A549 (cell line): ENCODE data around the gene SUPT20HL2. TPM values are rescaled to one million over a fixed set of nuclear protein-coding genes. Genes with fewer than 3 reads are reported as not detected.
A peak's percentile ranks its signal among the peaks of the same experiment; 100 is the strongest.

Source experiments
- ATAC-seq, 2 experiments: fragments of 200-7000 bp in 1 of 2; fragments of >200 bp in 1 of 2; cut with Nextera tagmentation in 1 of 2; cut with Tn5 transposase in 1 of 2; 3 replicates each; pipeline versions ENCODE4 v1.8.0 to v1.9.1; 2018 to 2020; ENCODE audit warnings: mild to moderate bottlenecking in 1 of 2, moderate library complexity in 1 of 2
- CTCF ChIA-PET: fragments of 300-600 bp; sonication (Branson Sonifier 250); formaldehyde crosslinking; extraction: SDS; loops from one replicate; lab custom pipeline; 2021; ENCODE audit warnings: antibody characterized with exemption, inconsistent platforms; lab: Yijun Ruan, JAX
- POLR2A ChIA-PET: fragments of 350-600 bp; formaldehyde crosslinking; extraction: SDS; loops from one replicate; lab custom pipeline; 2021; ENCODE audit warnings: antibody characterized with exemption, inconsistent platforms; lab: Yijun Ruan, JAX
- DNase-seq, 2 experiments: peaks; one replicate each; pipeline versions ENCODE4 v3.0.0 to v3.0.0-alpha.2; 2011 to 2016; ENCODE audit warnings: low read depth in 1 of 2, low spot score in 1 of 2
- FAIRE-seq: peaks from 2 replicates; lab custom pipeline; 2011; peaks lifted over from hg19 to GRCh38; lab: Jason Lieb, UNC
- H3K27ac ChIP-seq, 2 experiments: fragments of >200 bp; sonication (Bioruptor Twin); formaldehyde crosslinking; 3 replicates each; pipeline ENCODE4 v1.5.1; 2016 to 2017
- H3K4me1 ChIP-seq: fragments of >200 bp; sonication (Bioruptor Twin); formaldehyde crosslinking; 3 replicates; pipeline ENCODE4 v1.6.1; 2016
- H3K4me2 ChIP-seq: fragments of >200 bp; sonication (Bioruptor Twin); formaldehyde crosslinking; 3 replicates; pipeline ENCODE4 v1.6.1; 2016
- H3K4me3 ChIP-seq: fragments of >200 bp; sonication (Bioruptor Twin); formaldehyde crosslinking; 3 replicates; pipeline ENCODE4 v1.5.1; 2016
- H3K9me3 ChIP-seq: fragments of >200 bp; sonication (Bioruptor Twin); formaldehyde crosslinking; 3 replicates; pipeline ENCODE4 v1.6.1; 2016
- CBX2 ChIP-seq: fragments of 200-600 bp; sonication (generic); IDR thresholded peaks from 2 replicates; pipeline ENCODE4 v1.6.1; 2016; ENCODE audit warnings: low read depth, mild to moderate bottlenecking, borderline replicate concordance
- CBX8 ChIP-seq: fragments of 200-600 bp; sonication (generic); IDR thresholded peaks from 2 replicates; pipeline ENCODE4 v1.6.1; 2016
- EHF ChIP-seq: fragments of 250-450 bp; sonication (Bioruptor Pico); IDR thresholded peaks from 2 replicates; pipeline ENCODE4 v1.5.0; 2020; ENCODE audit warnings: mild to moderate bottlenecking
- EP300 ChIP-seq, 2 experiments: fragments of >200 bp; sonication (Bioruptor Twin); formaldehyde crosslinking; IDR thresholded peaks; 2 replicates in 1 of 2; 3 replicates in 1 of 2; pipeline ENCODE4 v1.6.1; 2016 to 2017
- ESRRA ChIP-seq: fragments of 150-350 bp; IDR thresholded peaks from 2 replicates; pipeline ENCODE4 v1.6.1; 2014; ENCODE audit warnings: mild to moderate bottlenecking, low read length, borderline replicate concordance
- FOXS1 ChIP-seq: fragments of 250-450 bp; sonication (Bioruptor Pico); IDR thresholded peaks from 2 replicates; pipeline ENCODE4 v1.5.0; 2020; ENCODE audit warnings: mild to moderate bottlenecking, moderate library complexity
- HEYL ChIP-seq: fragments of 250-450 bp; sonication (Bioruptor Pico); IDR thresholded peaks from 2 replicates; pipeline ENCODE4 v1.8.0; 2021; ENCODE audit warnings: mild to moderate bottlenecking, moderate library complexity
- HOXA7 ChIP-seq: fragments of 250-450 bp; sonication (Bioruptor Pico); IDR thresholded peaks from 2 replicates; pipeline ENCODE4 v1.5.0; 2020; ENCODE audit warnings: mild to moderate bottlenecking, moderate library complexity
- HOXB13 ChIP-seq: fragments of 250-450 bp; sonication (Bioruptor Pico); IDR thresholded peaks from 2 replicates; pipeline ENCODE4 v1.5.0; 2020; ENCODE audit warnings: low read depth, mild to moderate bottlenecking, moderate library complexity
- HOXB5 ChIP-seq: fragments of 250-450 bp; sonication (Bioruptor Pico); IDR thresholded peaks from 2 replicates; pipeline ENCODE4 v1.5.0; 2020; ENCODE audit warnings: mild to moderate bottlenecking, moderate library complexity
- JUN ChIP-seq, 2 experiments: fragments of >200 bp; sonication (Bioruptor Twin); formaldehyde crosslinking; IDR thresholded peaks; 2 replicates in 1 of 2; 3 replicates in 1 of 2; pipeline ENCODE4 v1.6.1; 2016 to 2017
- KDM5A ChIP-seq: fragments of 200-600 bp; sonication (generic); IDR thresholded peaks from 2 replicates; pipeline ENCODE4 v1.6.1; 2016; ENCODE audit warnings: antibody characterized with exemption, mild to moderate bottlenecking
- MAFK ChIP-seq: fragments of 450-650 bp; IDR thresholded peaks from 2 replicates; pipeline ENCODE4 v1.6.1; 2014; ENCODE audit not compliant: partially characterized antibody
- PHF8 ChIP-seq: fragments of 200-600 bp; sonication (generic); IDR thresholded peaks from 2 replicates; pipeline ENCODE4 v1.6.1; 2016; ENCODE audit warnings: low read depth, mild to moderate bottlenecking, antibody characterized with exemption, moderate library complexity, borderline replicate concordance
- RCOR1 ChIP-seq: fragments of 150-350 bp; IDR thresholded peaks from 2 replicates; pipeline ENCODE4 v1.6.1; 2014; ENCODE audit warnings: antibody characterized with exemption, low read length, low read depth
- TFCP2L1 ChIP-seq: fragments of 250-450 bp; sonication (Bioruptor Pico); IDR thresholded peaks from 2 replicates; pipeline ENCODE4 v1.5.0; 2021; ENCODE audit warnings: mild to moderate bottlenecking
- ZNF302 ChIP-seq: fragments of 250-450 bp; sonication (Bioruptor Pico); IDR thresholded peaks from 2 replicates; pipeline ENCODE4 v1.9.0; 2021; ENCODE audit warnings: inconsistent platforms, mild to moderate bottlenecking, moderate library complexity
- WGBS: methylation state at CpG from one replicate; pipeline ENCODE4 v1.1.6; 2017; ENCODE audit errors: missing lambda C conversion rate; 5-methylcytosine and 5-hydroxymethylcytosine counted together
- polyA plus RNA-seq, 4 experiments: library from polyadenylated mRNA; depleted of rRNA in 3 of 4; stranded (reverse); fragments of >200 nt; fragmentation: RNase III in 1 of 4; extraction: RNeasy Plus Mini Kit Qiagen cat#74134 plus additional on column Dnase treatment in 1 of 4; gene quantifications; 2 replicates in 3 of 4; 3 replicates in 1 of 4; pipeline ENCODE4 v1.2.3, GENCODE V29; 2011 to 2017
- TF ChIP-seq, protein P1 (sequence below): fragments of 200-600 bp; sonication (generic); IDR thresholded peaks from 2 replicates; pipeline ENCODE4 v1.6.1; 2016; ENCODE audit warnings: antibody characterized with exemption, mild to moderate bottlenecking, moderate library complexity
- TF ChIP-seq, protein P2 (sequence below): fragments of >200 bp; sonication (Bioruptor Twin); formaldehyde crosslinking; IDR thresholded peaks from 3 replicates; pipeline ENCODE4 v1.6.1; 2016

The SUPT20HL2 gene
- polyA plus RNA-seq, 2 of the 4 experiments (the other 2 are of a cell fraction), result not detected

DNA sequence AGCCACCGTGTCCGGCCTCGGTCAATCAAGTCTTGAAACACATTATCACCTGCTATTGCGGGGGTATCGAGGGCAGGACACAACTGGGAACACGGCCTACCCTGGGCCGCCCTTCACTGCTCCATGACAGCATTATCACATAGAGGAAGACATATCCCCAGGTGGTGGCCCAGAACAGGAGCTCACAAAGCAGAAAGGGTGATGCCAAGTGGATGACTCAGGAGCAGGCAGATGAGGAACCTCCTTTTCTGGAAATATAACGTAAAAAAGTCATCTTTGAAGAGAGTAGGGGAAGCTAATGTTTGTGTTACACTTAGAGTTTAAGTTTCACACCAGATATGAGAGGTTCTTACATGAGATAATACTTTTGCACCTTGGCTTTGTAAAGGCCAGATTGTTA, 41.2 kb upstream of the SUPT20HL2 start:
- Histone ChIP-seq H3K4me2 (no peak overlapping the region), H3K4me3 (no peak overlapping the region), H3K9me3 (no peaks in the 10 kb centered on the region), H3K4me1 (no peaks in the 10 kb centered on the region), H3K27ac (no peak overlapping the region)
- CTCF ChIA-PET, result interaction anchor here (0.9 kb wide), 1 partner anchor 16 kb away, joined by 3 read pairs; no protein-coding TSS in a partner anchor
- ATAC-seq (no peak), FAIRE-seq (no peak), DNase-seq (no peak)
- TF ChIP-seq RCOR1, result no peak
- TF ChIP-seq CBX2, result no peak
- TF ChIP-seq CBX8, result no peak
- TF ChIP-seq EP300 (IDR thresholded peaks at IDR 0.05), result no peak
- TF ChIP-seq PHF8, result no peak
- TF ChIP-seq HOXB13, result no peak
- no peak for TF ChIP-seq FOXS1
- POLR2A ChIA-PET, result no interaction called here
- 93% methylated on average over 8 of the region's 8 CpGs for WGBS

DNA sequence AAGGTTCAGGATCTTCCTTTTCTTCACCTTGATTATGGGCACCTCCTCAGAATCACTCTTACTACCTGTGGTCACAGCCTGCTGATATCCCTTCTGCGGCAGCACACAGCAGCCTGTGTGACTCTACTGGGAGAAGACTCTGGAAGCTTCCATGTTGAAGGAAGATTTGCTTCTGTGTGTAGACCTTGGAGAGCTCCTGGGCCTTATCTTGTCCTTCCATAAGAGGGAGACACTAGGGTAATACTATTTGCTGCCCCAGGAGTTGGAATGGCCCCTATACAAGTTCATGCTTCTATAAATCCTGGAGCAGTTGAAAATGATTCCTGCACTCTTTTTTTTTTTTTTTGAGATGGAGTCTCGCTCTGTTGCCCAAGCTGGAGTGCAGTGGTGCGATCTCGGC, 36.3 kb upstream of the SUPT20HL2 start:
- ChIA-PET POLR2A (no interaction called here), CTCF (no interaction called here)
- 89% methylated on average over 4 of the region's 4 CpGs for WGBS
- H3K4me3 ChIP-seq, result no peak overlapping the region
- FAIRE-seq (no peak), DNase-seq (no peak), ATAC-seq (no peak)
- H3K4me2 ChIP-seq, result no peak overlapping the region
- H3K4me1 ChIP-seq, result no peaks in the 10 kb centered on the region
- no peak overlapping the region for H3K27ac ChIP-seq
- no peak for TF ChIP-seq ESRRA
- TF ChIP-seq, protein P1, sequence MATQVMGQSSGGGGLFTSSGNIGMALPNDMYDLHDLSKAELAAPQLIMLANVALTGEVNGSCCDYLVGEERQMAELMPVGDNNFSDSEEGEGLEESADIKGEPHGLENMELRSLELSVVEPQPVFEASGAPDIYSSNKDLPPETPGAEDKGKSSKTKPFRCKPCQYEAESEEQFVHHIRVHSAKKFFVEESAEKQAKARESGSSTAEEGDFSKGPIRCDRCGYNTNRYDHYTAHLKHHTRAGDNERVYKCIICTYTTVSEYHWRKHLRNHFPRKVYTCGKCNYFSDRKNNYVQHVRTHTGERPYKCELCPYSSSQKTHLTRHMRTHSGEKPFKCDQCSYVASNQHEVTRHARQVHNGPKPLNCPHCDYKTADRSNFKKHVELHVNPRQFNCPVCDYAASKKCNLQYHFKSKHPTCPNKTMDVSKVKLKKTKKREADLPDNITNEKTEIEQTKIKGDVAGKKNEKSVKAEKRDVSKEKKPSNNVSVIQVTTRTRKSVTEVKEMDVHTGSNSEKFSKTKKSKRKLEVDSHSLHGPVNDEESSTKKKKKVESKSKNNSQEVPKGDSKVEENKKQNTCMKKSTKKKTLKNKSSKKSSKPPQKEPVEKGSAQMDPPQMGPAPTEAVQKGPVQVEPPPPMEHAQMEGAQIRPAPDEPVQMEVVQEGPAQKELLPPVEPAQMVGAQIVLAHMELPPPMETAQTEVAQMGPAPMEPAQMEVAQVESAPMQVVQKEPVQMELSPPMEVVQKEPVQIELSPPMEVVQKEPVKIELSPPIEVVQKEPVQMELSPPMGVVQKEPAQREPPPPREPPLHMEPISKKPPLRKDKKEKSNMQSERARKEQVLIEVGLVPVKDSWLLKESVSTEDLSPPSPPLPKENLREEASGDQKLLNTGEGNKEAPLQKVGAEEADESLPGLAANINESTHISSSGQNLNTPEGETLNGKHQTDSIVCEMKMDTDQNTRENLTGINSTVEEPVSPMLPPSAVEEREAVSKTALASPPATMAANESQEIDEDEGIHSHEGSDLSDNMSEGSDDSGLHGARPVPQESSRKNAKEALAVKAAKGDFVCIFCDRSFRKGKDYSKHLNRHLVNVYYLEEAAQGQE, result peak; percentile 31; the same call in 1 of the 2 replicates
- TF ChIP-seq ZNF302 (CRISPR knock-in tag), result no peak
- no peak for TF ChIP-seq MAFK
- TF ChIP-seq TFCP2L1 (CRISPR knock-in tag), result no peak
- H3K9me3 ChIP-seq, result no peaks in the 10 kb centered on the region

DNA sequence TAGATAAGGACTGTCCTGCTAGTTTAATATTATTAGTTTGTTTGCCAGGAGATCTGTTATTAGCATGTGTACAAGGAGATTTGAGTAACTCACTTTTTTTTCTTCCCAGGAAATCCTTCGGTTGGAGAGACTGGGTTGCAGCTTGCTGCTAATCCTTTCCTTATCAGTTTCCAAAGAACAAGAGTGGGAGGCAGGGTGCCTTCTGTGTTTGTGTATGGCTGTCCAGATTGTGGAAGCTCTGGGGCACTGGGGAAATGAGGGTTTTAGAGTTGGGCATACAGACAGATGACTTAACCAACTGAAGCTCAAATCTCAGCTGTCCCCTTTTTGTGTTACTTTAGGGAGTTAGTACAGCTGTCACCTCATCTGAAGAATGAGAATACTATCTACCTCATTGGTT, 34.0 kb upstream of the SUPT20HL2 start:
- 75% methylated on average over 1 of the region's 1 CpG for WGBS
- Histone ChIP-seq H3K4me2 (no peak overlapping the region), H3K4me3 (no peak overlapping the region), H3K4me1 (no peaks in the 10 kb centered on the region), H3K9me3 (no peaks in the 10 kb centered on the region), H3K27ac (no peak overlapping the region)
- ATAC-seq (peak in 1 of 2 experiments; percentile 40; a peak in 2 of 6 replicates), FAIRE-seq (peak; percentile 51), DNase-seq (no peak)
- TF ChIP-seq, protein P2, sequence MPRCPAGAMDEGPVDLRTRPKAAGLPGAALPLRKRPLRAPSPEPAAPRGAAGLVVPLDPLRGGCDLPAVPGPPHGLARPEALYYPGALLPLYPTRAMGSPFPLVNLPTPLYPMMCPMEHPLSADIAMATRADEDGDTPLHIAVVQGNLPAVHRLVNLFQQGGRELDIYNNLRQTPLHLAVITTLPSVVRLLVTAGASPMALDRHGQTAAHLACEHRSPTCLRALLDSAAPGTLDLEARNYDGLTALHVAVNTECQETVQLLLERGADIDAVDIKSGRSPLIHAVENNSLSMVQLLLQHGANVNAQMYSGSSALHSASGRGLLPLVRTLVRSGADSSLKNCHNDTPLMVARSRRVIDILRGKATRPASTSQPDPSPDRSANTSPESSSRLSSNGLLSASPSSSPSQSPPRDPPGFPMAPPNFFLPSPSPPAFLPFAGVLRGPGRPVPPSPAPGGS, result no peak
- TF ChIP-seq KDM5A, result no peak
- TF ChIP-seq EHF (CRISPR knock-in tag), result no peak
- no peak for TF ChIP-seq JUN (IDR thresholded peaks at IDR 0.05)
- TF ChIP-seq HOXA7 (CRISPR knock-in tag), result no peak
- TF ChIP-seq, protein P1, result no peak
- no peak for TF ChIP-seq ZNF302 (CRISPR knock-in tag)
- TF ChIP-seq HOXB5 (CRISPR knock-in tag), result no peak
- TF ChIP-seq HEYL, result no peak
- POLR2A ChIA-PET, result no interaction called here
- CTCF ChIA-PET, result interaction anchor here (1.2 to 2.1 kb wide), 2 partner anchors 10 to 23 kb away, joined by 4 to 6 read pairs; no protein-coding TSS in a partner anchor
